Measurements from ENCODE around the gene PPP6R1. TPM values are rescaled to one million over a fixed set of nuclear protein-coding genes. Genes with fewer than 3 reads are reported as not detected.

The PPP6R1 gene
- polyA plus RNA-seq, 3 donors = 16.9 to 91.3 (median 22.0) TPM

DNA sequence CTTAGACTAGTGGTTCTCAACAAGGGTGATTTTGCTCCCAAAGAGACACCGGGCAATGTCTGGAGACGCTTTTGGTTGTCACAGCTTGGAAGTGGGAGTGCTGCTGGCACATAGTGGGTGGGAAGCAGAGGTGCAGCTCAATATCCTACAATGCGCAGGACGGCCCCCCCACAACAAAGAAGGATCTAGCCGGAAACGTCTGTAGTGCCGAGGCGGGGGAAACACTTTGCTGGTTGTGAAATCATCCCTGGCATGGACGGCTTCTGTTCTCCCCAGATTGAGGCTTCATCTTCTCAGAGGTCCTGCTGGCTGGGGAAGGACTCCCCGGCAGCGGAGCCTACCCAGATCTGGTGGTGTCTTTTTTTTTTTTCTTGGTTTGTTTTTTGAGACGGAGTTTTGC, 65.3 kb downstream of the PPP6R1 start:
- TF ChIP-seq, protein P1, sequence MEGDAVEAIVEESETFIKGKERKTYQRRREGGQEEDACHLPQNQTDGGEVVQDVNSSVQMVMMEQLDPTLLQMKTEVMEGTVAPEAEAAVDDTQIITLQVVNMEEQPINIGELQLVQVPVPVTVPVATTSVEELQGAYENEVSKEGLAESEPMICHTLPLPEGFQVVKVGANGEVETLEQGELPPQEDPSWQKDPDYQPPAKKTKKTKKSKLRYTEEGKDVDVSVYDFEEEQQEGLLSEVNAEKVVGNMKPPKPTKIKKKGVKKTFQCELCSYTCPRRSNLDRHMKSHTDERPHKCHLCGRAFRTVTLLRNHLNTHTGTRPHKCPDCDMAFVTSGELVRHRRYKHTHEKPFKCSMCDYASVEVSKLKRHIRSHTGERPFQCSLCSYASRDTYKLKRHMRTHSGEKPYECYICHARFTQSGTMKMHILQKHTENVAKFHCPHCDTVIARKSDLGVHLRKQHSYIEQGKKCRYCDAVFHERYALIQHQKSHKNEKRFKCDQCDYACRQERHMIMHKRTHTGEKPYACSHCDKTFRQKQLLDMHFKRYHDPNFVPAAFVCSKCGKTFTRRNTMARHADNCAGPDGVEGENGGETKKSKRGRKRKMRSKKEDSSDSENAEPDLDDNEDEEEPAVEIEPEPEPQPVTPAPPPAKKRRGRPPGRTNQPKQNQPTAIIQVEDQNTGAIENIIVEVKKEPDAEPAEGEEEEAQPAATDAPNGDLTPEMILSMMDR (IDR thresholded peaks at IDR 0.05) = no peak
- DNase-seq = no peak
- peaks cover 14% of the 10 kb centered on the region for H3K4me1 Mint-ChIP-seq
- 56% methylated on average over 7 of the region's 12 CpGs for WGBS (ENCODE audit: insufficient coverage)
- intact Hi-C loops (cut with micrococcal nuclease) = no loop called here
- Histone ChIP-seq H3K9me3 (replicated peaks in 1 of 2; ENCODE audit: control insufficient read depth in 1 of 2, insufficient read depth in 1 of 2, low read length in 2 of 2) (no peaks in the 10 kb centered on the region), H3K79me2 (ENCODE audit: insufficient read depth, low read length) (no peaks in the 10 kb centered on the region), H3K36me3 (replicated peaks in 1 of 2; ENCODE audit: control insufficient read depth in 1 of 2, insufficient read depth in 2 of 2, low read length in 2 of 2) (no peaks in the 10 kb centered on the region), H2AFZ (ENCODE audit: insufficient read depth, low read depth, low read length, poor library complexity, severe bottlenecking) (no peak overlapping the region), H3K4me1 (ENCODE audit: control insufficient read depth in 1 of 2, insufficient read depth in 2 of 2, low read length in 2 of 2) (peaks cover 0 to 4% of the 10 kb centered on the region in 2 donors), H3K9ac (ENCODE audit: insufficient read depth, low read length, poor library complexity, severe bottlenecking) (no peak overlapping the region), H3K4me3 (replicated peaks in 1 of 3; ENCODE audit: low read depth in 2 of 3, low read length in 3 of 3) (no peak overlapping the region), H3K27me3 (ENCODE audit: control insufficient read depth in 2 of 2, insufficient read depth in 2 of 2, low read length in 2 of 2) (no peaks in the 10 kb centered on the region), H3K27ac (ENCODE audit: low read depth in 1 of 2, low read length in 2 of 2) (no peak overlapping the region), H4K20me1 (ENCODE audit: insufficient read depth, low read length) (no peaks in the 10 kb centered on the region), H3K4me2 (replicated peaks; ENCODE audit: extremely low read depth, low read length, poor library complexity, severe bottlenecking) (no peak overlapping the region)
- H3K4me3 Mint-ChIP-seq = peak overlapping the region in 1 of 2 donors; percentile 6
- peaks cover 7 to 23% (median 16%) of the 10 kb centered on the region in 3 donors for H3K27me3 Mint-ChIP-seq (ENCODE audit: low read depth in 3 of 3)
- no peaks in the 10 kb centered on the region for H3K36me3 Mint-ChIP-seq
- peaks cover 0 to 1% (median 0%) of the 10 kb centered on the region in 7 donors for H3K9me3 Mint-ChIP-seq
- peak overlapping the region in 1 of 7 donors; percentile 24 for H3K27ac Mint-ChIP-seq

DNA sequence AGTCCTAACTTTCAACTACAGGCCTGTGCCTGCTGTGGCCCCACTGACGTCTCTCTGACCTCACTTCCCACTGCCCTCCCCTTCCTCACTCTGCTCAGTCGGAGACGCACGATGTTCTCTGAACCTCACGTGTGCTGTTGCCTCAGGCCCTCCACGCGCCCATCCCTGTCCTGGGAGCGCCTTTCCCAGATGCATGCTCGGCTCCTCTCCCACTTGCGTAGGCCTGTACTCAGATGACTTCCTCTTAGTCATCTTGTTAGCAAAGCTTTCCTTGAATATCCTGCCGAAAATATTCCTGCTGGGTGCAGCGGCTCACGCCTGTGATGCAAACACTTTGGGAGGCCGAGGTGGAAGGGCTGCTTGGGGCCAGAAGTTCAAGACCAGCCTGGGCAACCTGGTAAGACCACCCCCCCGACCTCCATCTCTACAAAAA, 69.4 kb downstream of the PPP6R1 start:
- Histone ChIP-seq H4K20me1 (ENCODE audit: insufficient read depth, low read length) (no peaks in the 10 kb centered on the region), H3K27ac (ENCODE audit: low read depth in 1 of 2, low read length in 2 of 2) (no peak overlapping the region), H3K4me2 (replicated peaks; ENCODE audit: extremely low read depth, low read length, poor library complexity, severe bottlenecking) (no peak overlapping the region), H3K79me2 (ENCODE audit: insufficient read depth, low read length) (no peaks in the 10 kb centered on the region), H3K9ac (ENCODE audit: insufficient read depth, low read length, poor library complexity, severe bottlenecking) (no peak overlapping the region), H3K36me3 (replicated peaks in 1 of 2; ENCODE audit: control insufficient read depth in 1 of 2, insufficient read depth in 2 of 2, low read length in 2 of 2) (no peaks in the 10 kb centered on the region), H2AFZ (ENCODE audit: insufficient read depth, low read depth, low read length, poor library complexity, severe bottlenecking) (no peak overlapping the region), H3K27me3 (ENCODE audit: control insufficient read depth in 2 of 2, insufficient read depth in 2 of 2, low read length in 2 of 2) (no peaks in the 10 kb centered on the region), H3K9me3 (replicated peaks in 1 of 2; ENCODE audit: control insufficient read depth in 1 of 2, insufficient read depth in 1 of 2, low read length in 2 of 2) (no peaks in the 10 kb centered on the region), H3K4me1 (ENCODE audit: control insufficient read depth in 1 of 2, insufficient read depth in 2 of 2, low read length in 2 of 2) (peaks cover 0 to 4% of the 10 kb centered on the region in 2 donors), H3K4me3 (replicated peaks in 1 of 3; ENCODE audit: low read depth in 2 of 3, low read length in 3 of 3) (no peak overlapping the region)
- TF ChIP-seq, protein P1 (IDR thresholded peaks at IDR 0.05) = no peak
- Mint-ChIP-seq H3K4me3 (peak overlapping the region in 1 of 2 donors; percentile 27), H3K36me3 (no peaks in the 10 kb centered on the region), H3K27ac (peak overlapping the region in 2 of 7 donors; percentile 25 to 86), H3K9me3 (peaks cover 0 to 1% (median 0%) of the 10 kb centered on the region in 7 donors), H3K4me1 (peaks cover 15% of the 10 kb centered on the region), H3K27me3 (ENCODE audit: low read depth in 3 of 3) (peaks cover 11 to 29% (median 19%) of the 10 kb centered on the region in 3 donors)
- 68% methylated on average over 14 of the region's 15 CpGs for WGBS (ENCODE audit: insufficient coverage)
- no peak for DNase-seq
- intact Hi-C loops (cut with micrococcal nuclease) = no loop called here

Measured in CD14-positive monocyte (primary cell).